Pancreas (tissue), 10 donors: Measurements from ENCODE around the gene DMKN. TPM values are rescaled to one million over a fixed set of nuclear protein-coding genes. Genes with fewer than 3 reads are reported as not detected.

ENCODE experiments used
- ATAC-seq, 4 donors: fragments of 200-7000 bp; cut with Tn5 transposase; one replicate each; pipeline versions ENCODE4 v1.8.0 to v1.9.1; 2020; ENCODE audit warnings: mild to moderate bottlenecking in 4 of 4, moderate library complexity in 4 of 4
- DNase-seq, 6 donors: peaks; one replicate each; pipeline ENCODE4 v3.0.0-alpha.2; 2020
- FAIRE-seq: peaks from 2 replicates; lab custom pipeline; 2012; peaks lifted over from hg19 to GRCh38; lab: Jason Lieb, UNC
- H3K27ac ChIP-seq, 4 donors: fragments of 200-600 bp; sonication (generic); 1 replicate in 3 of 4; 2 replicates in 1 of 4; pipeline versions ENCODE4 v1.5.0 to v1.8.0; 2020
- H3K27me3 ChIP-seq, 4 donors: fragments of 200-600 bp; one replicate each; pipeline ENCODE4 v1.8.0; 2021
- H3K36me3 ChIP-seq, 3 donors: fragments of 200-600 bp; sonication (generic) in 1 of 3; one replicate each; pipeline versions ENCODE4 v1.5.0 to v1.8.0; 2020 to 2021
- H3K4me1 ChIP-seq, 3 donors: fragments of 200-600 bp; one replicate each; pipeline ENCODE4 v1.8.0; 2021
- H3K4me3 ChIP-seq, 4 donors: fragments of 200-600 bp; sonication (generic) in 2 of 4; one replicate each; pipeline versions ENCODE4 v1.5.0 to v1.8.0; 2020 to 2021
- H3K9me3 ChIP-seq, 4 donors: fragments of 200-600 bp; one replicate each; pipeline ENCODE4 v1.8.0; 2021
- WGBS, 2 donors: extraction: QIAGEN DNeasy Blood & Tissue Kit; methylation state at CpG; one replicate each; pipeline ENCODE4 v1.1.7; 2013; 5-methylcytosine and 5-hydroxymethylcytosine counted together
- intact Hi-C, 3 donors: fragments of 100-400 bp; cut with DNase I; formaldehyde crosslinking; loops; one replicate each; pipeline versions ENCODE4 v1.11.1 to v1.14.2; 2022
- polyA plus RNA-seq, 2 donors: library from polyadenylated mRNA; stranded (reverse); fragments of 200-250 nt; gene quantifications; one replicate each; pipeline ENCODE4 v1.2.3, GENCODE V29; 2013
- total RNA-seq, 6 donors: library from RNA; stranded (reverse); fragmentation: NEBNext Ultra II Directional in 4 of 6; extraction: Animal tissue kit (Norgen Biotek cat#: 25700) in 4 of 6; gene quantifications; one replicate each; pipeline versions ENCODE4 v1.2.1 to v1.2.4, GENCODE V29; 2021 to 2023
- TF ChIP-seq, protein P1 (sequence below), 4 donors: fragments of 200-600 bp; sonication (generic) in 3 of 4; IDR thresholded peaks; one replicate each; pipeline versions ENCODE4 v1.5.0 to v1.8.0; 2021; ENCODE audit warnings: antibody characterized with exemption in 4 of 4
- donor health status: healthy with polysubstance abuse.
- donor health status: DM: no; HTN: no; CAD: no; lungs with moderate emphysema.
- donor health status: DM: no; HTN: no; CAD: no.
- donor health status: control.
- donor health status: control.
- donor health status: Bipolar disorder and iron deficiency.
- donor health status: DM: yes; HTN: yes; CAD: no.
- donor health status: DM: no; HTN: no; CAD: no.
- donor health status: DM: no; HTN: no; CAD: no.
- donor health status: DM: yes; HTN: yes; CAD: no.

The DMKN gene
- total and polyA plus RNA-seq, 8 donors: 48.5 to 197 (median 62.4) TPM

DNA sequence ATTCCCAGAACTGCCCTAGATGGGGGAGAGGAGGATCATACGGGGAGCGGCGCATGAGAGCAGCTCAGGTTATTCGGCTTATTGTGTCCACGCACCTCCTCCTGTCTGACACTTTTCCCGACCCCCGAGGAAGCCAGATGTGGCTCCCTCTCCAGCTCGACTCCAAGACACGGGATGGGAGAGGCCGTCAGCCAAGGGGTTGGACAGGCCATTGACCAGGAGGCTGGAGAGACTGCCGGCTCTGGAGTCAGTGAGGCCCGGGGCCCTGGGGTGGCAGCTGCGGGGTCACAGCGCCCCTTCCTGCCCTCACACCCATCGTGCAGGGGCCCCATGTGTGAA, 2.9 kb downstream of the DMKN start:
- peak in 3 of 4 donors; percentile 1 to 2 (median 1) for ATAC-seq
- peak overlapping the region in 3 of 4 donors; percentile 26 to 64 (median 51) for H3K4me3 ChIP-seq
- H3K27me3 ChIP-seq: no peaks in the 10 kb centered on the region
- no peak for FAIRE-seq
- intact Hi-C loops: no loop called here
- H3K9me3 ChIP-seq: no peaks in the 10 kb centered on the region
- TF ChIP-seq, protein P1, sequence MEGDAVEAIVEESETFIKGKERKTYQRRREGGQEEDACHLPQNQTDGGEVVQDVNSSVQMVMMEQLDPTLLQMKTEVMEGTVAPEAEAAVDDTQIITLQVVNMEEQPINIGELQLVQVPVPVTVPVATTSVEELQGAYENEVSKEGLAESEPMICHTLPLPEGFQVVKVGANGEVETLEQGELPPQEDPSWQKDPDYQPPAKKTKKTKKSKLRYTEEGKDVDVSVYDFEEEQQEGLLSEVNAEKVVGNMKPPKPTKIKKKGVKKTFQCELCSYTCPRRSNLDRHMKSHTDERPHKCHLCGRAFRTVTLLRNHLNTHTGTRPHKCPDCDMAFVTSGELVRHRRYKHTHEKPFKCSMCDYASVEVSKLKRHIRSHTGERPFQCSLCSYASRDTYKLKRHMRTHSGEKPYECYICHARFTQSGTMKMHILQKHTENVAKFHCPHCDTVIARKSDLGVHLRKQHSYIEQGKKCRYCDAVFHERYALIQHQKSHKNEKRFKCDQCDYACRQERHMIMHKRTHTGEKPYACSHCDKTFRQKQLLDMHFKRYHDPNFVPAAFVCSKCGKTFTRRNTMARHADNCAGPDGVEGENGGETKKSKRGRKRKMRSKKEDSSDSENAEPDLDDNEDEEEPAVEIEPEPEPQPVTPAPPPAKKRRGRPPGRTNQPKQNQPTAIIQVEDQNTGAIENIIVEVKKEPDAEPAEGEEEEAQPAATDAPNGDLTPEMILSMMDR (IDR thresholded peaks at IDR 0.05): no peak
- peaks cover 0 to 8% (median 4%) of the 10 kb centered on the region in 3 donors for H3K4me1 ChIP-seq
- no peak for DNase-seq
- peak overlapping the region; percentile 79 to 87 (median 80) for H3K27ac ChIP-seq
- peaks cover 0 to 4% (median 0%) of the 10 kb centered on the region in 3 donors for H3K36me3 ChIP-seq
- 6 to 13% methylated on average over 15 of the region's 15 CpGs for WGBS, 2 donors

DNA sequence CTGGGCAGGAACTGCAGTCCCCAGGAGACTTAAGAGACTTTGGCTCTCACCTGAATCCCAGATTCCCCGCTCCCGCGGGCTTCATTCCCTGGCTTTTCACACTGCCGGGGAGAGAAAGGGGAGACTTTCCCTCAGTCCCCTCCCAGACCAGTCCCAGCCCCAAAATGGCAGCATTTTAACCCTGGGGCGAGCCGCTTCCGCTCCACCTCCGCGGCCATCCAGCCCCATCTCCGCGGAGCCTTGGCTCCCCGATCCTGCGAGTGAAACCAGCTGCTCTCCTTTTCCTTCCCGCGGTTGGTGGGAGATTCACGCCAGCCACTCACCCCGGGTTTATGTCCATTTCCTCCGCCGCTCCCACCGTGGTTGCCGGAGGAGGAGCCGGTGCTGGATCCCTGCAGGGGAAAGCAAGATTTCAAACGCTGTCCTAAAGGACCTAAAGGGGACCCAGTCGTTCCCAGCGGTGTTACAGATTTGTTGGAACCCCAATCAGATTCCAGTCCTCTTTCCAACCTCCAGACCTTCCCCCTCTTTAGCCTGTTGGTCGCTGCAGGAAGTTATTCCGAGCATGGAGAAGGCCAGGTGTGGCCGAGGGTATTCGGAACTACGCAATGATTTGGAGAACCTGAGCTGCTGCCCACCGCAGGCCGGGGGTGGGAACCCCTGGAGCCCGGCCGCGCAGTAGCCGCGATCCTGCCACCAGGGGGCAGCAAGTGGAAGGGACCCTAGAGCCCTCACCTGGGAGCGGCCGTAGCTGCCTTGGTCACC, 3.4 kb downstream of the DMKN start:
- ATAC-seq (peak; percentile 87 to 94 (median 90)), DNase-seq (peak; percentile 84 to 99 (median 94)), FAIRE-seq (no peak)
- intact Hi-C loops: no loop called here
- 0 to 2% methylated on average over 37 to 39 of the region's 39 CpGs for WGBS, 2 donors
- Histone ChIP-seq H3K27ac (peak overlapping the region; percentile 79 to 87 (median 80)), H3K4me3 (peak overlapping the region; percentile 26 to 64 (median 41)), H3K27me3 (no peaks in the 10 kb centered on the region), H3K9me3 (no peaks in the 10 kb centered on the region), H3K36me3 (peaks cover 0 to 8% (median 0%) of the 10 kb centered on the region in 3 donors), H3K4me1 (peaks cover 0 to 8% (median 4%) of the 10 kb centered on the region in 3 donors)
- TF ChIP-seq, protein P1 (IDR thresholded peaks at IDR 0.05): peak; percentile 96 to 99 (median 97)

DNA sequence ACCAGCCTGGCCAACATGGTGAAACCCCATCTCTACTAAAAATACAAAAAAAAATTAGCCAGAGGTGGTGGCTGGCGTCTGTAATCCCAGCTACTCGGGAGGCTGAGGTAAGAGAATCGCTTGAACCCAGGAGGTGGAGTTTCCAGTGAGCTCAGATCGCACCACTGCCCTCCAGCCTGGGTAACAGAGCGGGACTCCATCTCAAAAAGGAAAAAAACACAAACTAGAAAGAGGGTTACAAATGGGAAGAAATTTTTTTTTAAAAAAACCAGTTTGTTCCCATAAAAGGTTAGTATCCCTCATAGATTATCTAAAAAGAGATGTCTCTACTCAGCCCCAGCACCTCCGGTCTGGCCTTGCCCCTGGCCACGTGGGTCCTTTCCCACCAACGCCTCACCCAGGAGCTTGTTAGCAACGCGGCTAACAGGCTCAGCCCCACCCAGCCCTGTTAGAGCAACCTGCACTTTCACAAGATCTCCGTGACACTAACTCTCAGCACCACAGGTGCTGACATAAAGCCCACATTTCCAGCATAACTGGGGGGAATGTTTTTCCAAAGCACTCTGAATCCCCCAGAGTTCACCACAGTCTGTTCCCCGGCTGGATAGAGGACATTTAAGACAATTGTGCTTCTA, 4.3 kb downstream of the DMKN start:
- Histone ChIP-seq H3K27me3 (no peaks in the 10 kb centered on the region), H3K9me3 (no peaks in the 10 kb centered on the region), H3K4me3 (peak overlapping the region; percentile 26 to 64 (median 41)), H3K36me3 (peaks cover 0 to 8% (median 0%) of the 10 kb centered on the region in 3 donors), H3K4me1 (peaks cover 0 to 8% (median 4%) of the 10 kb centered on the region in 3 donors), H3K27ac (peak overlapping the region; percentile 79 to 87 (median 80))
- WGBS, 2 donors: 12 to 13% methylated on average over 12 of the region's 12 CpGs
- ATAC-seq (peak; percentile 83 to 89 (median 84)), DNase-seq (peak; percentile 77 to 91 (median 80)), FAIRE-seq (no peak)
- intact Hi-C loops: no loop called here
- TF ChIP-seq, protein P1 (IDR thresholded peaks at IDR 0.05): no peak

DNA sequence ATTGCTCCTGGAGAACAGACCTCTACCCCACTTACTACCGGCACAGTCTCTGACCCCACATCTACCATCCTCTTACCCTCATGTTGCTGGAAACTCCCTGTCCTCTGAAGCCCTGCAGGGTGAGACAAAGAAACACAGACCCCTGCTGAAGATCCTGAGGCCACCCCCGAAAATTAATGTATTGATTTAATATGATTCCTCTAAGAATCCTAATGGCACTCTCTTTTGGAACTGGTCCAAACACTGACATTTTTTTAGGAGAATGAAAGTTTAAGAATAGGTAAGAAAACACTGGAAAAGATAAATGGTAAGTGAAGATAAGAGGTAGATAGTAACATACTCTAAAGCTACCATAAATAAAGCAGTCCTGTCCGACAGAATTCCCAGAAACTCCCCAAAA, 5.3 kb downstream of the DMKN start:
- H3K27me3 ChIP-seq: no peaks in the 10 kb centered on the region
- no peak for DNase-seq

More for the DNA sequence above, 5.3 kb downstream of the DMKN start:
- TF ChIP-seq, protein P1 (IDR thresholded peaks at IDR 0.05): no peak
- intact Hi-C loops: no loop called here
- Histone ChIP-seq H3K36me3 (peaks cover 0 to 8% (median 0%) of the 10 kb centered on the region in 3 donors), H3K4me1 (peaks cover 0 to 8% (median 4%) of the 10 kb centered on the region in 3 donors), H3K27ac (no peak overlapping the region), H3K4me3 (no peak overlapping the region), H3K9me3 (no peaks in the 10 kb centered on the region)
- FAIRE-seq: no peak
- WGBS, 2 donors: 87 to 91% methylated on average over 3 of the region's 3 CpGs
- ATAC-seq: no peak
